GM21515 (cell line): ENCODE results near the gene OR8B12.
"Not testable (repeated sequence)": the region's sequence is repeated elsewhere in the genome, so short reads cannot be mapped to it uniquely, and the experiment has no call there.

ENCODE experiments used
- ATAC-seq: cut with Tn5 transposase; IDR thresholded peaks from one replicate; pipeline ENCODE4 v1.9.1; 2021; ENCODE audit not compliant: unreplicated experiment

OR8B12 gene

GRCh38 chr11:124533626-124534025 is 9.8 kb downstream of the OR8B12 start:
- no peak for ATAC-seq

- ATAC-seq: no peak
Measured at GRCh38 chr11:124520550-124520854, 23.0 kb downstream of the OR8B12 start.

- ATAC-seq: no peak
Measured at GRCh38 chr11:124519850-124520549, 23.5 kb downstream of the OR8B12 start.

- no peak for ATAC-seq
Measured at GRCh38 chr11:124518989-124519451, 24.4 kb downstream of the OR8B12 start.

GRCh38 chr11:124517314-124517713 is 26.1 kb downstream of the OR8B12 start:
- no peak for ATAC-seq

GRCh38 chr11:124514675-124515074 is 28.8 kb downstream of the OR8B12 start:
- not testable (repeated sequence) for ATAC-seq

- no peak for ATAC-seq
Measured at GRCh38 chr11:124514131-124514530, 29.3 kb downstream of the OR8B12 start.

GRCh38 chr11:124511745-124512144 is 31.7 kb downstream of the OR8B12 start:
- no peak for ATAC-seq

GRCh38 chr11:124510279-124510678 is 33.2 kb downstream of the OR8B12 start:
- no peak for ATAC-seq

GRCh38 chr11:124499711-124500110 is 43.7 kb downstream of the OR8B12 start:
- no peak for ATAC-seq

GRCh38 chr11:124493016-124493655 is 50.3 kb downstream of the OR8B12 start:
- no peak for ATAC-seq
